Measurements from ENCODE around the gene GRK7. TPM values are rescaled to one million over a fixed set of nuclear protein-coding genes. Genes with fewer than 3 reads are reported as not detected.

The GRK7 gene, protein sequence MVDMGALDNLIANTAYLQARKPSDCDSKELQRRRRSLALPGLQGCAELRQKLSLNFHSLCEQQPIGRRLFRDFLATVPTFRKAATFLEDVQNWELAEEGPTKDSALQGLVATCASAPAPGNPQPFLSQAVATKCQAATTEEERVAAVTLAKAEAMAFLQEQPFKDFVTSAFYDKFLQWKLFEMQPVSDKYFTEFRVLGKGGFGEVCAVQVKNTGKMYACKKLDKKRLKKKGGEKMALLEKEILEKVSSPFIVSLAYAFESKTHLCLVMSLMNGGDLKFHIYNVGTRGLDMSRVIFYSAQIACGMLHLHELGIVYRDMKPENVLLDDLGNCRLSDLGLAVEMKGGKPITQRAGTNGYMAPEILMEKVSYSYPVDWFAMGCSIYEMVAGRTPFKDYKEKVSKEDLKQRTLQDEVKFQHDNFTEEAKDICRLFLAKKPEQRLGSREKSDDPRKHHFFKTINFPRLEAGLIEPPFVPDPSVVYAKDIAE (N-terminal part only)
- total RNA-seq, result not detected
- polyA plus RNA-seq, result not detected
- long read RNA-seq, donor 1, result 0 reads
- long read RNA-seq, donor 2, result 0 reads
- long read RNA-seq, donor 3, partial matches to known transcripts, result 0 of 1 reads
- long read RNA-seq, donor 3, other reads (novel, unspliced or antisense), result 1 of 1 reads
- long read RNA-seq, donor 4, result 0 reads

DNA sequence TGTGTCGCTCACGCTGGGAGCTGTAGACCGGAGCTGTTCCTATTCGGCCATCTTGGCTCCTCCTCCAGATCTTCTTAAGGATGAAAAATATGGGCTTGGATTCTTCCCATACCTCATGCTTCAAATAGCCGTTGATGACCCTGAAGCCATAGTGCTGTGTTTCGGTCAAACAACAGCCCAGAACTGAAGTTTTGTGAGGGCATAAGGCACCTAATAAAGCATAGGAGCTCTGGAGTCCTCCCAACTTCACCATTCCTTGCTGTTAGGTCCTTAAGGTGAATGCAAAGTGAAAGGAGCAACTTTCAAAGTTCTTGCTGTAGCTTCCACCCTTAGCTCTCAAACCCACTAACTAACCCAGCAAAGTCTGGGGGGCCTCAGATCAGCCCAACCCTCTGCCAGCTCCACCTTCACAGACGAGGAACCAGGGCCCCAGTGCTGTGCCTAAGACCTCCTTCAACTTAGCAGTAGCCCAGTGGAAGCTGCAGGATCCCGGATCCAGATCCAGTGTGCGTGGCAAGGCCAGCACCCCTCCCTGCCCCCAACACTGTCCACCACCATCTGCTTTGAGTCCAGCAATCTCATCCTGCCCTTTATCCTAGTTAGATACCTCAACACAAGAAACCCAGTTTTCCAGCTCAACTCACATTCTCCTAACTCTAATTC is at the start of gene GRK7:
GRK7 (plus strand) TSS at position 321 of the 663 bp plus-strand sequence. CDS start 14,877 bp downstream, outside the sequence.
- Histone ChIP-seq H3K9me3 (ENCODE audit: control insufficient read depth, low read length) (no peaks in the 10 kb centered on the region), H3K4me3 (ENCODE audit: low read length) (no peak within 1 kb of the TSS), H3K27me3 (ENCODE audit: control insufficient read depth, insufficient read depth) (no peaks in the 10 kb centered on the region), H3K4me1 (ENCODE audit: control insufficient read depth, insufficient read depth, low read length) (no peaks in the 10 kb centered on the region), H3K27ac (ENCODE audit: low read length) (no peak within 1 kb of the TSS)
- DNase-seq, result no peak
- intact Hi-C loops (cut with DNase I), result no loop called here
- no peak for ATAC-seq
- WGBS, result 96% methylated on average over 9 of the region's 9 CpGs

DNA sequence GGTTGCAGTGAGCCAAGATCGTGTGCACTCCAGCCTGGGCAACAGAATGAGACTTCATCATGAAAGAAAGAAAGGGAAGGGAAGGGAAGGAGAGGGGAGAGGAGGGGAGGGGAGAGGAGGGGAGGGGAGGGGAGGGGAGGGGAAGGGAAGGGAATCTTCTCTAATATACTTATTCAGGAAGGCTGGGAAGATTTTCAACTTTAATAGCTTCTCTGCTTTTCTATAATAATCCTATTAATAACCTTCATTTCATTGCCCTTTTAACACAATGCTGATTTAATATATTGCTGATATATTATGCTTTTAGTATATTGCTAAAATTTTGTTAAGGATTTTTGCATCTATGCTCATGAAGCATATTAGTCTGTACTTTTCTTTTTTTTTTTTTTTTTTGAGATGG is 48.5 kb upstream of the GRK7 start:
- no peaks in the 10 kb centered on the region for H3K9me3 ChIP-seq (ENCODE audit: control insufficient read depth, low read length)
- no peak overlapping the region for H3K27ac ChIP-seq (ENCODE audit: low read length)
- no peak overlapping the region for H3K4me3 ChIP-seq (ENCODE audit: low read length)
- no peaks in the 10 kb centered on the region for H3K4me1 ChIP-seq (ENCODE audit: control insufficient read depth, insufficient read depth, low read length)
- H3K27me3 ChIP-seq (ENCODE audit: control insufficient read depth, insufficient read depth), result no peaks in the 10 kb centered on the region
- no peak for ATAC-seq
- intact Hi-C loops (cut with DNase I), result no loop called here
- DNase-seq, result no peak
- 90% methylated on average over 1 of the region's 1 CpG for WGBS

DNA sequence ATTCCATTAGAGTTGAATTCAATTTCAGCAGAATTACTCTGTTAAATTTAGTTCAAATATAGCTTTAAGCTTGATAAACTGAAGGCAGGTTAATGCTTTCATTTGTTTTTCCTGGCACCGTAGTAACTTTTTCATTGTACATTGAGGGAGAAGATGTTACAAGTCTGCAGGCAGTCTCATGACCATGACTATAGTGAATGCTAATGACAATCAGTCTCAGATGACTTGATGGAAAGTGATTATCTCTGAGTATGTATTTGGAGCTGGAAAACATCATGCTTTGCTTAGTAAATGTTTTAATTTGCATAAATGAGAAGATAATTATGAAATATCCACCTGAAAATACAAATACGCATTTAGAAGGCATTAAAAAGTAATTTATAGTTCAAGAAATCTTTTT is 41.1 kb upstream of the GRK7 start:
- Histone ChIP-seq H3K4me3 (ENCODE audit: low read length) (no peak overlapping the region), H3K9me3 (ENCODE audit: control insufficient read depth, low read length) (no peaks in the 10 kb centered on the region), H3K27ac (ENCODE audit: low read length) (no peak overlapping the region), H3K4me1 (ENCODE audit: control insufficient read depth, insufficient read depth, low read length) (peaks cover 1% of the 10 kb centered on the region), H3K27me3 (ENCODE audit: control insufficient read depth, insufficient read depth) (no peaks in the 10 kb centered on the region)
- 88% methylated on average over 2 of the region's 2 CpGs for WGBS
- ATAC-seq (no peak), DNase-seq (no peak)
- intact Hi-C loops (cut with DNase I), result no loop called here

DNA sequence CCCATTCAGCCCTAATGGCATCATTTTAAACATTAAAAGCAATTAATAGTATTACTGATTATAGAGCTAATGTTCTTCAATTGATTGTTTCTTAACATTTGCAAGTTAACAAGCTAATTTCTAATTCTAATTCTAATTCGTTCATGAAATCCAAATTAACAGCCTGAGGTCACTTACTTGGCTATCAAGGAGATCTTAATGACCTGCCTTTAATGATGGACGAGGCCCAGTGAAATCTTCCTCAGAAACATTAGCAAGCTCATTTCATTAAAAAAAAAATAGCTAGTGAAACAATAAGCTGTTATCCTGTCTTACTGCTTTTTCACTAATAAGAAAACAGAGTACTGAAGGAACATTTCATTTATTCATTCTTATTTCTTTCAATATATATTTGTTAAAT is 40.6 kb upstream of the GRK7 start:
- Histone ChIP-seq H3K27ac (ENCODE audit: low read length) (no peak overlapping the region), H3K9me3 (ENCODE audit: control insufficient read depth, low read length) (no peaks in the 10 kb centered on the region), H3K27me3 (ENCODE audit: control insufficient read depth, insufficient read depth) (no peaks in the 10 kb centered on the region), H3K4me1 (ENCODE audit: control insufficient read depth, insufficient read depth, low read length) (peaks cover 1% of the 10 kb centered on the region), H3K4me3 (ENCODE audit: low read length) (no peak overlapping the region)
- 76% methylated on average over 2 of the region's 2 CpGs for WGBS
- intact Hi-C loops (cut with DNase I), result no loop called here
- no peak for DNase-seq
- ATAC-seq, result no peak

DNA sequence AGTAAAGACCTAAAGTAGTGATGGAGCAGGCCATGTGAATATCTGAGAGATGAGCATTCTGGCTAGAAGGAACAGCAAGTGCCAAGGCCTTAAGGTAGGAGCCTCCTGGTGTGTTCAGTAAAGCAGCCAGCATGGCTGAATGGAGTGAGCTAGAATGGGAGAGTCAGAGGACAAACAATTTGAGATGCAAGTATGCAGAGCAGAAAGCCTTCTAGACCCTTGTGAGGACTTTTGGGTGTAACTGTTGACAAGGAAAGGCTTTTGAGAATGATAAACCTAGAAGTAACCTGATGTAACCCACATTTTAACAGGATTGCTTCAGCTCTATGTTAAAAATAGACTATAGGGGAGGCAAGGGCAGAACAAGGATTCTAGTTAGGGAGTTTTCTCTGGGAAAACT is 40.0 kb upstream of the GRK7 start:
- ATAC-seq (no peak), DNase-seq (no peak)
- H3K4me3 ChIP-seq (ENCODE audit: low read length), result no peak overlapping the region
- H3K4me1 ChIP-seq (ENCODE audit: control insufficient read depth, insufficient read depth, low read length), result peaks cover 1% of the 10 kb centered on the region
- H3K27ac ChIP-seq (ENCODE audit: low read length), result no peak overlapping the region
- no peaks in the 10 kb centered on the region for H3K27me3 ChIP-seq (ENCODE audit: control insufficient read depth, insufficient read depth)
- intact Hi-C loops (cut with DNase I), result no loop called here
- no peaks in the 10 kb centered on the region for H3K9me3 ChIP-seq (ENCODE audit: control insufficient read depth, low read length)

DNA sequence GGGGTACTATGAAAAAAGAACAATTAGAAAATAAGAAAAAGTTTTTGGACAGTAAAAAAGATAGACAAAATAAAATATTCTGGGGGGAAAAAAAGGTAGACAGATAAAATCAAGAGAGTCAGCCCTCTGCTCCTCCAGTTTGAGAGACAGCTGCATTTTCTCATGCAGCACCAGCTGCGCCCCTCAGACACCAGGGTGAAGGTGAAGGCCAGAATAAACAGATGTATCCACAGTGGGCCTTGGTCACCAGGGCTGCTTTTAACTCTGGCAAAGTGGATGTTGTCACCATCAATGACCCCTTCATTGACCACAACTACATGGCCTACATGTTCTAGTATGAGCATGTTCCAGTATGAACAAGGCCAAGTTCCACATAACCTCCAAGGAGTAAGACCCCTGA is 39.0 kb upstream of the GRK7 start:
- no peak for DNase-seq

DNA sequence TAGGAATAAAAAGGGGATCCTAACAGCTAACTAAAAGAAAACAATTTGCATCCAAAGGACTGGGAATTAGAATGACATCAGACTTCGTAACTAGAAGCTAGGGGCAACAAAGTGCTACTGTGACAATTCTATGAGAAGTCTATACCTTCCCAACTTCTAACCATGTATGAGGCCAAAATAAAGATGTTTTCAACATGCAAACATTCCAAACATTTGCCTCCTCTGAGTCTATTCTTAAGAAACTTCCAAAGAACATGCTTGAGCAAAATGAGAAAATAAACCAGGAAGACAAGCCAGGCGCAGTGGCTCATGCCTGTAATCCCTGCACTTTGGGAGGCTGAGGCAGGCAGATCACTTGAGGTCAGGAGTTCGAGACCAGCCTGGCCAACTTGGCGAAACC is 38.2 kb upstream of the GRK7 start:
- no peak for ATAC-seq
- Histone ChIP-seq H3K9me3 (ENCODE audit: control insufficient read depth, low read length) (no peaks in the 10 kb centered on the region), H3K4me1 (ENCODE audit: control insufficient read depth, insufficient read depth, low read length) (peaks cover 1% of the 10 kb centered on the region), H3K27me3 (ENCODE audit: control insufficient read depth, insufficient read depth) (no peaks in the 10 kb centered on the region), H3K27ac (ENCODE audit: low read length) (no peak overlapping the region), H3K4me3 (ENCODE audit: low read length) (no peak overlapping the region)
- whole genome bisulfite sequencing, result 92% methylated on average over 4 of the region's 4 CpGs
- intact Hi-C loops (cut with DNase I), result no loop called here
- no peak for DNase-seq

More for the DNA sequence above, 39.0 kb upstream of the GRK7 start:
- 98% methylated on average over 1 of the region's 1 CpG for WGBS
- Histone ChIP-seq H3K4me1 (ENCODE audit: control insufficient read depth, insufficient read depth, low read length) (peaks cover 1% of the 10 kb centered on the region), H3K27ac (ENCODE audit: low read length) (no peak overlapping the region), H3K27me3 (ENCODE audit: control insufficient read depth, insufficient read depth) (no peaks in the 10 kb centered on the region), H3K9me3 (ENCODE audit: control insufficient read depth, low read length) (no peaks in the 10 kb centered on the region), H3K4me3 (ENCODE audit: low read length) (no peak overlapping the region)
- ATAC-seq, result no peak
- intact Hi-C loops (cut with DNase I), result no loop called here

DNA sequence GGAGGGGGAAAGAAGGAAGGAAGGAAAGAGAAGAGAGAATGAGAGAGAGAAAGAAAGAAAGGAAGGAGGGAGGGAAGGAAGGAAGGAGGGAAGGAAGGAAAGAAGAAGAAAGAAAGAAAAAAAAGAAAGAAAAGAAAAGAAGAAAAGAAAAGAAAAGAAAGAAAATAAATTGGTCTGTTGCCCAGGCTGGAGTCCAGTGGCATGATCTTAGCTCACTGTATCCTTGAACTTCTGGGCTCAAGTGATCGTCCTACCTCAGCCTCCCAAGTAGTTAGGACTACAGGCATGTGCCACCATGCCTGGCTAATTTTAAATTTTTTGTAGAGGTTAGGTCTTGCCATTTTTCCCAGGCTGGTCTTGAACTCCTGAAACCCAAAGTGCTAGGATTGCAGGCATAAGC is 36.7 kb upstream of the GRK7 start:
- H3K4me1 ChIP-seq (ENCODE audit: control insufficient read depth, insufficient read depth, low read length), result peaks cover 1% of the 10 kb centered on the region
- ATAC-seq (no peak), DNase-seq (no peak)
- H3K4me3 ChIP-seq (ENCODE audit: low read length), result no peak overlapping the region
- intact Hi-C loops (cut with DNase I), result no loop called here
- no peaks in the 10 kb centered on the region for H3K9me3 ChIP-seq (ENCODE audit: control insufficient read depth, low read length)
- WGBS, result 86% methylated on average over 1 of the region's 1 CpG
- H3K27me3 ChIP-seq (ENCODE audit: control insufficient read depth, insufficient read depth), result no peaks in the 10 kb centered on the region
- H3K27ac ChIP-seq (ENCODE audit: low read length), result no peak overlapping the region

DNA sequence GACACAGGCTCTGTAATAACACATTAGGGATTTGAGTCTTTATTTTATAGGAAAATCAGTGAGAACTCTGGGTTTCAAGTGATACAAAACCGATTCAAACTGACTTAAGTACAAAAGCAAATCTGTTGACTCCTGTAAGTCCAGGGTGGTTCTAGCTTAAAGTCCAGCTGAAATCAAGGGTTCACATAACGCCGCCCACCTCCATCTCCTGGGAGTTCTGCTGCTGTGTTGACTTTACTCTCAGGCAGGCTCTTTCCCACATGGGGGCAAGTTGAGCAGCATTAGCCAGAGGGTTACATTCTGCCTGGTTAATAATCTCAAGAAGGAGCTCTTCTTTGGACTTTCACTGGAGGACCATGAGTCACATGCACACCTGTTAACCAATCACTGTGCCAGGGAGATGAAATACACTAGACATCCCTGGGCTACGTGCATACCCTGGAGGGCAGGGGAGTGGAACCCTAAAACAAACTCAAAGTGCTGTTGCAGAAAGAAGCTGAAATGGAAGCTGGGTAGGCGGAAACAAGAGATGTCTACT is 34.8 kb upstream of the GRK7 start:
- H3K4me1 ChIP-seq (ENCODE audit: control insufficient read depth, insufficient read depth, low read length), result peaks cover 1% of the 10 kb centered on the region
- no peaks in the 10 kb centered on the region for H3K9me3 ChIP-seq (ENCODE audit: control insufficient read depth, low read length)
- H3K27ac ChIP-seq (ENCODE audit: low read length), result no peak overlapping the region
- DNase-seq (no peak), ATAC-seq (no peak)
- intact Hi-C loops (cut with DNase I), result no loop called here
- no peak overlapping the region for H3K4me3 ChIP-seq (ENCODE audit: low read length)
- no peaks in the 10 kb centered on the region for H3K27me3 ChIP-seq (ENCODE audit: control insufficient read depth, insufficient read depth)
- WGBS, result 80% methylated on average over 5 of the region's 5 CpGs

DNA sequence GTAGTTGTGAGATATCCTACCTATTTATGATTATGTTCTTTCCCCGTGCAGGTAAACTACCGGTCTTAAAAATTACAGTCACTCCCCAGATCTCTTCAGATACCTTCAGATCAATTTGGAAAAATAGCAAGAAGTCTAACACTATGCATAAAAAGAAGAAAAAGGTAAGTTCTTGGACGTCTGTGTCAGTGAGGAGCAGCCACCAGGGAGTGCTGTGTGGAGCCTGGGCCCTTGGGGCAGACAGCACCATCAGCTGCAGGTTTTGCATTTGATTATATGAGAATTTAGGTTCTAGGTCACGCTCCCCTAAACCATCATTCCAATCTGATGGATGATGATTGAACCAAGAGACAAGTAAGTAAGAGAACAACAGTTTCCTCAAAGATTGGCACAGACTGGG is 34.0 kb upstream of the GRK7 start:
- Histone ChIP-seq H3K4me3 (ENCODE audit: low read length) (no peak overlapping the region), H3K4me1 (ENCODE audit: control insufficient read depth, insufficient read depth, low read length) (no peaks in the 10 kb centered on the region), H3K9me3 (ENCODE audit: control insufficient read depth, low read length) (no peaks in the 10 kb centered on the region), H3K27me3 (ENCODE audit: control insufficient read depth, insufficient read depth) (no peaks in the 10 kb centered on the region), H3K27ac (ENCODE audit: low read length) (no peak overlapping the region)
- ATAC-seq, result no peak
- WGBS, result 81% methylated on average over 4 of the region's 4 CpGs
- intact Hi-C loops (cut with DNase I), result no loop called here
- no peak for DNase-seq

DNA sequence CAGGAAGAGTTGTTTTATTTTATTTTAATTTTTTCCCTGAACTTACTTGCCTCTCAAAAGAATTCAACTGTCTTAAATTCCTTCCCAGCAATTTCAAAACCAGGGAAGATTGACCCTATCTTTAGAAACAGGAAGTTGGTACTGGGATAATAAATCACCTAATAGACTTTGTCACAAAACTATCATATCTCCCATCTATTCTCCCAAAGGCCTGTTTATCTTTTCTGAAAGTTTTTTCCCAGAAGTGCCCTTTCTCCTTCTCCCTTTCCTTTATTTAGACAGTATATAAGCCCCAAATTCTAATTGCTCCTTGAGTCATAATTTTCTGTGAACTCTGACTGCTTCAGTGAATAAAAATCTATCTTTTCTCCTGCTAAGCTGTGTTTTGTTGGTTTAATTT is 28.0 kb upstream of the GRK7 start:
- no peak for DNase-seq
- no peak for ATAC-seq

More for the DNA sequence above, 28.0 kb upstream of the GRK7 start:
- Histone ChIP-seq H3K4me1 (ENCODE audit: control insufficient read depth, insufficient read depth, low read length) (no peaks in the 10 kb centered on the region), H3K27ac (ENCODE audit: low read length) (no peak overlapping the region), H3K9me3 (ENCODE audit: control insufficient read depth, low read length) (no peaks in the 10 kb centered on the region), H3K4me3 (ENCODE audit: low read length) (no peak overlapping the region), H3K27me3 (ENCODE audit: control insufficient read depth, insufficient read depth) (no peaks in the 10 kb centered on the region)
- intact Hi-C loops (cut with DNase I), result loop anchor here in 1 of 4 donors (10.0 kb wide), 1 partner anchor 140 kb away; the partner anchor contains the start of gene ATP1B3
